ENCODE data around the gene PHACTR3. TPM values are rescaled to one million over a fixed set of nuclear protein-coding genes. Genes with fewer than 3 reads are reported as not detected.

The PHACTR3 gene
- total RNA-seq, 1 experiment from 2014 or later = not detected

- H2BK20ac ChIP-seq (ENCODE audit: low read depth, low read length, poor library complexity, severe bottlenecking) = no peak overlapping the region
- no peak overlapping the region for H2BK12ac ChIP-seq (ENCODE audit: insufficient read length, low read depth, low read length)
- Mint-ChIP-seq H3K27me3 (ENCODE audit: low read depth) (peaks cover 36% of the 10 kb centered on the region), H3K9me3 (peaks cover 4 to 97% of the 10 kb centered on the region in 2 experiments), H3K4me1 (no peaks in the 10 kb centered on the region), H3K27ac (peak overlapping the region in 1 of 3 experiments; percentile 85; a peak in 1 of 7 replicates), H3K4me3 (no peak overlapping the region), H3K36me3 (ENCODE audit: insufficient read depth in 1 of 3, low read depth in 3 of 3) (peaks cover 0 to 22% (median 13%) of the 10 kb centered on the region in 3 experiments; a peak in 5 of 7 replicates)
- H3K23me2 ChIP-seq (ENCODE audit: insufficient read length, low read depth, low read length, poor library complexity, severe bottlenecking) = peaks cover 3% of the 10 kb centered on the region
- no peak overlapping the region for H4K91ac ChIP-seq (ENCODE audit: insufficient read length, low read depth, low read length)
- no peaks in the 10 kb centered on the region for H3K79me2 ChIP-seq (ENCODE audit: insufficient read depth, low read length)
- H3K9ac ChIP-seq (ENCODE audit: extremely low read depth, insufficient read length, low read length) = no peak overlapping the region
- no peak overlapping the region for H2BK120ac ChIP-seq (ENCODE audit: low read depth, low read length, poor library complexity, severe bottlenecking)
- no peaks in the 10 kb centered on the region for H3K4me1 ChIP-seq (ENCODE audit: insufficient read depth, low read length)
- H4K20me1 ChIP-seq (ENCODE audit: control insufficient read depth, insufficient read depth, insufficient read length) = no peaks in the 10 kb centered on the region
- no peak for DNase-seq
- no peak overlapping the region for H3T11ph ChIP-seq (ENCODE audit: low read length)
- H3K14ac ChIP-seq (ENCODE audit: insufficient read depth, low read length) = no peak overlapping the region
- H4K5ac ChIP-seq (ENCODE audit: insufficient read length, low read depth, low read length) = no peak overlapping the region
- TF ChIP-seq, protein P1, sequence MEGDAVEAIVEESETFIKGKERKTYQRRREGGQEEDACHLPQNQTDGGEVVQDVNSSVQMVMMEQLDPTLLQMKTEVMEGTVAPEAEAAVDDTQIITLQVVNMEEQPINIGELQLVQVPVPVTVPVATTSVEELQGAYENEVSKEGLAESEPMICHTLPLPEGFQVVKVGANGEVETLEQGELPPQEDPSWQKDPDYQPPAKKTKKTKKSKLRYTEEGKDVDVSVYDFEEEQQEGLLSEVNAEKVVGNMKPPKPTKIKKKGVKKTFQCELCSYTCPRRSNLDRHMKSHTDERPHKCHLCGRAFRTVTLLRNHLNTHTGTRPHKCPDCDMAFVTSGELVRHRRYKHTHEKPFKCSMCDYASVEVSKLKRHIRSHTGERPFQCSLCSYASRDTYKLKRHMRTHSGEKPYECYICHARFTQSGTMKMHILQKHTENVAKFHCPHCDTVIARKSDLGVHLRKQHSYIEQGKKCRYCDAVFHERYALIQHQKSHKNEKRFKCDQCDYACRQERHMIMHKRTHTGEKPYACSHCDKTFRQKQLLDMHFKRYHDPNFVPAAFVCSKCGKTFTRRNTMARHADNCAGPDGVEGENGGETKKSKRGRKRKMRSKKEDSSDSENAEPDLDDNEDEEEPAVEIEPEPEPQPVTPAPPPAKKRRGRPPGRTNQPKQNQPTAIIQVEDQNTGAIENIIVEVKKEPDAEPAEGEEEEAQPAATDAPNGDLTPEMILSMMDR (conservative IDR thresholded peaks at IDR 0.05) = no peak
- H2AK5ac ChIP-seq (ENCODE audit: insufficient read length, low read length) = no peak overlapping the region
- H3K79me1 ChIP-seq (ENCODE audit: insufficient read depth, low read depth, low read length, poor library complexity, severe bottlenecking) = no peaks in the 10 kb centered on the region
- H3K23ac ChIP-seq (ENCODE audit: insufficient read length, low read depth, low read length) = no peak overlapping the region
- no peak overlapping the region for H3K56ac ChIP-seq (ENCODE audit: insufficient read length, low read depth, low read length)
- no peak overlapping the region for H2BK5ac ChIP-seq (ENCODE audit: insufficient read length, low read length)
- no peak overlapping the region for H3K4ac ChIP-seq (ENCODE audit: low read depth, low read length)
- H2BK15ac ChIP-seq (ENCODE audit: low read depth, low read length) = no peak overlapping the region
- no peaks in the 10 kb centered on the region; the same call in 1 of the 2 replicates for H3K27me3 ChIP-seq (ENCODE audit: insufficient read depth, low read length)
- no peak overlapping the region for H4K8ac ChIP-seq (replicated peaks; ENCODE audit: insufficient read length, low read depth, low read length)
- no CpG with 5 or more reads among the region's 11 CpGs for WGBS (ENCODE audit: extremely low coverage, insufficient read length, low lambda C conversion rate)
- no peak overlapping the region for H3K27ac ChIP-seq (ENCODE audit: insufficient read length, low read depth, low read length)
- H2AFZ ChIP-seq (ENCODE audit: low read length) = no peak overlapping the region
- no peak overlapping the region for H3K18ac ChIP-seq (ENCODE audit: insufficient read length, low read depth, low read length)
- H3K9me3 ChIP-seq (ENCODE audit: control insufficient read depth, low read depth, low read length) = peaks cover 21% of the 10 kb centered on the region
- H3K4me2 ChIP-seq (ENCODE audit: insufficient read depth, insufficient read length, low read length) = no peak overlapping the region
Observed at GRCh38 chr20:59664421-59664941, 60.1 kb downstream of the PHACTR3 start.

All from H9 (cell line).